BLaER1 treated with 17β-estradiol and CSF1 and Interleukin-3, amounts not matched to agents 10 nM and 100 nM (cell line): ENCODE measurements around the gene PSPN.

ENCODE experiments used
- H3K27ac ChIP-seq, 11 experiments: shearing (Covaris generic); formaldehyde crosslinking; 2 replicates each; pipeline ENCODE4 v1.8.1; 2022
- H3K27me3 ChIP-seq, 11 experiments: shearing (Covaris generic); formaldehyde crosslinking; 2 replicates each; pipeline ENCODE4 v1.8.1; 2022
- H3K36me3 ChIP-seq, 11 experiments: shearing (Covaris generic); formaldehyde crosslinking; 2 replicates each; pipeline ENCODE4 v1.8.1; 2022
- H3K4me1 ChIP-seq, 10 experiments: shearing (Covaris generic); formaldehyde crosslinking; 2 replicates each; pipeline ENCODE4 v1.8.1; 2022
- H3K4me2 ChIP-seq, 11 experiments: shearing (Covaris generic); formaldehyde crosslinking; 2 replicates each; pipeline ENCODE4 v1.8.1; 2022
- H3K4me3 ChIP-seq, 10 experiments: shearing (Covaris generic); formaldehyde crosslinking; 2 replicates each; pipeline ENCODE4 v1.8.1; 2022
- H3K9ac ChIP-seq, 11 experiments: shearing (Covaris generic); formaldehyde crosslinking; 2 replicates each; pipeline ENCODE4 v1.8.1; 2022
- H3K9me3 ChIP-seq, 11 experiments: shearing (Covaris generic); formaldehyde crosslinking; replicated peaks in 1 of 11; 2 replicates each; pipeline ENCODE4 v1.8.1; 2022
- H4K20me1 ChIP-seq, 11 experiments: shearing (Covaris generic); formaldehyde crosslinking; 2 replicates each; pipeline ENCODE4 v1.8.1; 2022
- Cebpa-rat ChIP-seq, 11 experiments: shearing (Covaris generic); IDR thresholded peaks; 2 replicates each; pipeline ENCODE4 v1.8.1; 2022

PSPN gene

DNA sequence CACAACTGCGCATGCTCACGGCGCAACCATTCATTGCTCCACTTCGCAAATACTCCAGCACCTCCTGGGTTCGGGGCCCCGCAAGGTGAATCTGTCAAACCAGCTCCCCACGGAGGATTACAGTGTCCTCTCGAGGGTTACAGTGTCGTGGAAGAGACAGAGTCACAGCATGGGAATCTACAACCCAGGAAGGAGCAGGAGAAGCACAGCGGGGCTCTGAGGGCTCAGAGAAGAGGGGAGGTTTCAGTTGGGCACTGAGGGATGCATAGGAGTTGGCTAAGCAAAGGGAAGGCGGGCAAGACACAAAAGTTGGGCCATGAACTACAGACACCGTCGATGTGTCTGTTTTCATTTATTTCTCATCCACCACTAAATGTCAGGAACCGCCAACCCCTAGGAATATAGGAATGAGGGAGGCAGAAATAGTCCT lies 18.3 kb upstream of the PSPN start:
- Histone ChIP-seq H3K27me3 (no peaks in the 10 kb centered on the region), H3K4me3 (peak overlapping the region; percentile 74 to 94 (median 90)), H3K4me2 (peak overlapping the region; percentile 74 to 99 (median 93)), H3K9ac (peak overlapping the region; percentile 84 to 94 (median 91)), H4K20me1 (peaks cover 0 to 22% (median 6%) of the 10 kb centered on the region in 11 experiments; a peak in 10 of 22 replicates), H3K27ac (peak overlapping the region; percentile 81 to 97 (median 94); a peak in 21 of 22 replicates), H3K9me3 (no peaks in the 10 kb centered on the region), H3K36me3 (peaks cover 24 to 31% (median 29%) of the 10 kb centered on the region in 11 experiments), H3K4me1 (peaks cover 20 to 44% (median 26%) of the 10 kb centered on the region in 10 experiments)
- no peak for TF ChIP-seq Cebpa-rat (IDR thresholded peaks at IDR 0.05)

DNA sequence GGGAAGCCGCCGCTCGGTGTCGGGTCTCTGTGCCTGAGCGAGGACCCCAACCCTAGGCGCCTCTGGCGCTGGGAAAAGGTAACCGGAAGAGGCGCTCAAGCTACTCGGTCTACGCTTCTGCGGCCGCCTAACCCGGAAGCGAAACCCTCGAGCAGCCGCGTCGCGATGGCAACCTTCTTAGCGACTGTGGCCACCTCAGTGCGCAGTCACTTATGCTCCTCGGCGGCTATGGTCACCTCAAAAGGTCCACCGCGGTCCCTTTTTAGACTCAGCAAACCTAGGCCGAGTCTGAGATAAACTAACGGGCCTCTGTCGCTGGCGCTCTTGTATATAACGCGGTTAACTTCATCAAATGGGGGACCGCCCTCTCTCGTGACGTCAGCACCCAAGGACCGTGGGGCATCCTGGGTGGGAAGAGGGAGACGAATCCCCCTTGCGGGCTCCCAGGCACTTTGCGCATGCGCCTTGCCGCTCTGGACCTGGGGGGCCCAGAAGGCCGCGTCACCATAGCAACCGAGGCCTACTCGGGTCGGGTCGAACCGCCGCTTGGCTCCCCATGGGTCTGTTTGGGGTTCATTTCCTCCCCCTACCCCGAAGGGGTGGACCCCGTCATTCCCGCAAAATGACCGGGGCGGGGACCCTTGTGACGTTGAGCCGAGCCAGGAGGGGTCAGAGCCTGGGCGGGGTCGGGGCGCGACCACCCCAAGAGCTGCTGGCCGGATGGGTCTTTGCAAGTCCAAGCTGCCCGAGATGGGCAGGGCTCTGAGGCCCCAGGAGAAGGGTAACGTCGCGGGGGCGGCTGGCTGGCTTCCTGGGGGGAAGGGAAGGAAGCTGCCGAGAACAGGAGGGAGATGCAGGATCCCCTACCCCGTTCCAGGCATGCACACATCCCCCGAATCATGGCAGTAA lies 17.6 kb upstream of the PSPN start, which contains the start of gene GTF2F1:
GTF2F1 (minus strand) TSS at position 91 of the 909 bp plus-strand sequence. CDS start 169 bp downstream, outside the sequence.
- H4K20me1 ChIP-seq, result peaks cover 0 to 29% (median 10%) of the 10 kb centered on the region in 11 experiments; a peak in 13 of 22 replicates
- peak within 1 kb of the TSS; percentile 81 to 97 (median 94) for H3K27ac ChIP-seq
- H3K9me3 ChIP-seq, result no peaks in the 10 kb centered on the region
- peak within 1 kb of the TSS; percentile 74 to 94 (median 90) for H3K4me3 ChIP-seq
- TF ChIP-seq Cebpa-rat (IDR thresholded peaks at IDR 0.05), result no peak
- H3K36me3 ChIP-seq, result peaks cover 30 to 38% (median 36%) of the 10 kb centered on the region in 11 experiments
- peak within 1 kb of the TSS; percentile 74 to 99 (median 93) for H3K4me2 ChIP-seq
- H3K27me3 ChIP-seq, result no peaks in the 10 kb centered on the region
- peak within 1 kb of the TSS; percentile 84 to 94 (median 91) for H3K9ac ChIP-seq
- H3K4me1 ChIP-seq, result peaks cover 20 to 44% (median 26%) of the 10 kb centered on the region in 10 experiments

DNA sequence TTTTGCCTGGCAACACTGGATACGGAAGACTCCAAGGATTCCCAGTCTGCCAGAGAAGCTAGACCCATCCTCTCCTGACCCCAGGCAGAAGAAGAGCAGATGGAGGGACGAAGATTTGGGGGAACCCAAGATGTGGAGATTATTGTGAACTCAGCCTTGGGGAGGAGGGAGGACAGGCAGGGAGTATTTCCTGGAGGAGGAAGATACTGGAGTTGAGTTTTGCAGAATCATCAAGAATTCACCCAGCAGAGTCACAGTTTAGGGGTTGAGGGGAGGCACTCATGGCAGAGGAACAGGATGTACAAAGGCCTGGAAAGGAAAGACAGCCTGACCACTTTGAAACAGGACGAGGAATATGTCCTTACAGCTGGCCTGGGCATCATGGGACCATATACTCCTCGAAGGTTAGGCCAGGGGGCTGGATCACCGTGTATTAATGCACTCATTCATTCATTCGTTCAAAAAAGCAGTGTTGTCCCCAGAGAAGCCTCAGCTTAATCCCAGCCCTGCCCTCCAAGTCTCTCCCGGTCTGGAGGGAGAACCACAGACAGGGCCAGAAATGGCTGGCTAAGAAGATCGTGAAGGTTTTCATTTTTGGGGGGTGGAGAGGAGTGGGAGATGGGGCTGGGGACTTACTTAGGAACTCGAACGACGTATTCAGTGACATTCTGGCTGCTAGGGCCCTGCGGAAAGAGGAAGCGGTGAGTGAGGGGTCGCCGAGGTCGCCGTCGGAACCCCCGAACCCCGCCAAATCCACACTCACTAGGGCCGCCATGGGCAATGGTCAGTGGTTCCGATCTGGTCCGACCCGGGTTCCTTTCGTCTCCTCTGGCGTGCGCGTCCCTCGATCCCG lies 16.7 kb upstream of the PSPN start:
- peak overlapping the region; percentile 74 to 99 (median 93) for H3K4me2 ChIP-seq
- peaks cover 20 to 44% (median 26%) of the 10 kb centered on the region in 10 experiments for H3K4me1 ChIP-seq
- H3K27ac ChIP-seq, result peak overlapping the region; percentile 81 to 97 (median 94)
- TF ChIP-seq Cebpa-rat (IDR thresholded peaks at IDR 0.05), result no peak
- H4K20me1 ChIP-seq, result peaks cover 0 to 37% (median 12%) of the 10 kb centered on the region in 11 experiments; a peak in 14 of 22 replicates
- H3K4me3 ChIP-seq, result peak overlapping the region; percentile 74 to 94 (median 90)
- H3K9ac ChIP-seq, result peak overlapping the region; percentile 84 to 94 (median 91)
- no peaks in the 10 kb centered on the region for H3K27me3 ChIP-seq
- H3K9me3 ChIP-seq, result no peaks in the 10 kb centered on the region
- peaks cover 39 to 47% (median 44%) of the 10 kb centered on the region in 11 experiments for H3K36me3 ChIP-seq

DNA sequence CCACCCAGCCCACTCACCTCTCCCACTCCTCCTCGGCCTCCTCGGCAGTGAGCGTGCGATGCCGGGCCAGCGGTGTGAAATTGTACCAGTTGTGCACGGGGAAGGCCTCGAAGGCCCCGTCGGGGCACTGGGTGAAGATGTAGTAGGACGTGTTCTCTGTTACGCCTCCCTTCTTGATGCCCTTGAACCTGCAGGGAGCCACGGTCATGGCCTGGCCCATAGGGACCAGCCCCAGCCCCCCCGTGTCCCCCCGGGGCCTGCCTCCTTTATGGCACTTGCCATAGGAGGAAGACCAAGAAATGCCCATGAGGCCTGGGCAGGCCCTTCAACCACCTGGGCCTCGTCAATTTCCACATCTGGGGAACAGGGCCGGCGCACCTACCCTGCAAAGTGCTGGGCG lies 11.6 kb upstream of the PSPN start:
- H3K4me3 ChIP-seq, result no peak overlapping the region
- no peaks in the 10 kb centered on the region for H3K9me3 ChIP-seq
- TF ChIP-seq Cebpa-rat (IDR thresholded peaks at IDR 0.05), result no peak
- peaks cover 11 to 31% (median 15%) of the 10 kb centered on the region in 10 experiments for H3K4me1 ChIP-seq
- no peak overlapping the region for H3K4me2 ChIP-seq
- H3K27ac ChIP-seq, result no peak overlapping the region
- H3K36me3 ChIP-seq, result peaks cover 90 to 98% (median 95%) of the 10 kb centered on the region in 11 experiments
- no peaks in the 10 kb centered on the region for H3K27me3 ChIP-seq
- H4K20me1 ChIP-seq, result peaks cover 0 to 87% (median 24%) of the 10 kb centered on the region in 11 experiments; a peak in 16 of 22 replicates
- peak overlapping the region in 1 of 11 experiments; percentile 37; a peak in 1 of 22 replicates for H3K9ac ChIP-seq

DNA sequence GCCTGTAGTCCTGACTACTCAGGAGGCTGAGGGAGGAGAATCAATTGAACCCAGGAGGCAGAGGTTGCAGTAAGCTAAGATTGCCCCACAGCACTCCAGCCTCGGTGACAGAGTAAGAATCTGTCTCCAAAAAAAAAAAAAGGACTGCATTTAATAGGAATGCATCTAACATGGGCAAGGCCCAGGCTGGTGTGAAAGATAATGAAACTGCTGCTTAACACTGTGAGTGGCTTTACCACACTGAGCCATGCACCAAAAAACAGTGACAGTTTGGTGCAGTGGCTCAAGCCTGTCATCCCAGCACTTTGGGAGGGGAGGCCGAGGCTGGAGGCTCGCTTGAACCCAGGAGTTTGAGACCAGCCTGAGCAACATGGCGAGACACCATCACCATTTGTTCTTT lies 8.6 kb upstream of the PSPN start:
- H3K9me3 ChIP-seq, result peaks cover 0 to 21% (median 0%) of the 10 kb centered on the region in 11 experiments; a peak in 8 of 22 replicates
- H3K9ac ChIP-seq, result no peak overlapping the region
- H3K36me3 ChIP-seq, result peaks cover 99 to 100% (median 100%) of the 10 kb centered on the region in 11 experiments
- H3K4me1 ChIP-seq, result peaks cover 0 to 2% (median 0%) of the 10 kb centered on the region in 10 experiments; a peak in 1 of 20 replicates
- no peak overlapping the region for H3K27ac ChIP-seq
- H4K20me1 ChIP-seq, result peaks cover 0 to 99% (median 24%) of the 10 kb centered on the region in 11 experiments; a peak in 16 of 22 replicates
- no peak for TF ChIP-seq Cebpa-rat (IDR thresholded peaks at IDR 0.05)
- no peaks in the 10 kb centered on the region for H3K27me3 ChIP-seq
- H3K4me2 ChIP-seq, result no peak overlapping the region
- no peak overlapping the region for H3K4me3 ChIP-seq

DNA sequence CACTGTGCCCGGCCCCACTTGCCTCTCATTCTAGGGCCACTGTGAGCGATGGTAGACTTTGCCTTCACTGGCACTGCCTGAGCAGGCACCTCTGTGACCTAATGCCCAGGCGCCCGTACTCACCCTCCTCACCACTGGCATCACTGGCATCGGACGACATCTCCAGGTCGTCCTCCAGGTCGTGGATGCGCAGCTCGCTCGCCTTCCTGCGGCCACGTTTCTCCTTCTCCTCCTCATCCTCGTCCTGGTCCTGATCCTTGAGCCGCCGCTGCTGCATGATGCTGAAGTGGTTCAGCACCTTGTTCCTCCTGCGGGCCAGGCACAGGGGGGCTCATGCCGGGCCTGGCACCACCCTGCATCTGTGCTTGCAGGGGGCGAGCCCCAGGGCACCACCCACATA lies 7.5 kb upstream of the PSPN start:
- H3K4me3 ChIP-seq, result no peak overlapping the region
- peaks cover 0 to 21% (median 0%) of the 10 kb centered on the region in 11 experiments; a peak in 8 of 22 replicates for H3K9me3 ChIP-seq
- no peak for TF ChIP-seq Cebpa-rat (IDR thresholded peaks at IDR 0.05)
- H3K4me1 ChIP-seq, result no peaks in the 10 kb centered on the region
- no peak overlapping the region for H3K9ac ChIP-seq
- no peaks in the 10 kb centered on the region for H3K27me3 ChIP-seq
- H4K20me1 ChIP-seq, result peaks cover 0 to 99% (median 16%) of the 10 kb centered on the region in 11 experiments; a peak in 16 of 22 replicates
- H3K36me3 ChIP-seq, result peaks cover 99 to 100% (median 100%) of the 10 kb centered on the region in 11 experiments
- no peak overlapping the region for H3K27ac ChIP-seq
- no peak overlapping the region for H3K4me2 ChIP-seq

DNA sequence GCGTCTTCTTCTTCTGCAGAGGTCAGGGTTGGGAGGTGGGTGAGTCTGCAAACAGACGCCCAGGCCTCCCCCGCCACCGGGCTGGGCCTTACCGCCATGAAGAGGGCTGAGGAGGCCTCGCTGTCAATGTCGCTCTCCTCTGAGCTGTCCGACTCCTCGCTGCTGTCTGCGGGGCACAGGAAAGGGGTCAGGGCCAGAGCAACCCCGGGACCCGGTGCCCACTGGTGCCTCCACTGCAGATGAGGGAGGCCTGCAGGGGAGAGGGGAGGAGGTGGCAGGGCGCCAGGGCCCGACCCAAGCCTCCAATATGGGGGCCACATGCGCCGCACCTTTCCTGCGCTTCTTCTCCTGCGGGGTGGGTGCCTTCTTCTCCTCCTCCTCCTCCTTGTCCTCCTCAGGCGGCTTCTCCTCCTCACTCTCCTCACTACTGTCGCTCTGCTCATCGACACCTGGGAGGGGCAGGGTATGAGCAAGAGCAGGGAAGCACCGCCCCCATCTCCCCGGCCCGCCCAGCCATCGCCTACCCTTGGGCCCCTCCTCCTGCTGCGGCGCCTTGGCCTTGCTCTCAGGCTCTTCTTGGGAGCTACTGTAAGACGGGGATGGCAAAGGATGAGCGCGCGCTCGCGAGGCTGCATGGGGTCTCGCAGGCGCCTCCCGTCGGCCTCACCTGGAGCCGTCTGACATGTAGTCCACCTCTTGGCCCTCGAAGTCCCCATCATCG lies 5.5 kb upstream of the PSPN start:
- peaks cover 82 to 100% (median 90%) of the 10 kb centered on the region in 11 experiments for H3K36me3 ChIP-seq
- peaks cover 0 to 96% (median 12%) of the 10 kb centered on the region in 11 experiments; a peak in 11 of 22 replicates for H4K20me1 ChIP-seq
- no peak for TF ChIP-seq Cebpa-rat (IDR thresholded peaks at IDR 0.05)
- H3K9me3 ChIP-seq, result peaks cover 0 to 21% (median 0%) of the 10 kb centered on the region in 11 experiments; a peak in 8 of 22 replicates
- no peaks in the 10 kb centered on the region for H3K27me3 ChIP-seq
- no peak overlapping the region for H3K4me2 ChIP-seq
- H3K27ac ChIP-seq, result no peak overlapping the region
- H3K9ac ChIP-seq, result no peak overlapping the region
- H3K4me1 ChIP-seq, result no peaks in the 10 kb centered on the region
- H3K4me3 ChIP-seq, result no peak overlapping the region

DNA sequence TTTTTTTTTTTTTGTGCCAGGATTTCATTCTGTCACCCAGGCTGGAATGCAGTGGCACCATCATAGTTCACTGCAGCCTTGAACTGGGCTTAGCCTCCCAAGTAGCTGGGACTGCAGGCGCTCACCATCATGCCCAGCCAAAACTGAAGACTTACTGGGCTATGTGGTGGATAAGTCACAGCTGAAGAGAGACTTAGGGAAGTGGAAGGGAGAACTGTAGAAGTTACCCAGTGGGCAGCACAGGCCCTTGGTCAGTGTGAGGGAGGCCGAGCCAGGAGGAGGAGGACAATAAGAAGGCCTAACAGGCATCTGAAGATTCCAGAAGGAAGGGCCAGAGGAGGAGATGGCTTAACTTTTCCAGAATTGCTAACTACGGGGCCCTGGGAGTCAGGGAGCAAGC lies 4.0 kb upstream of the PSPN start:
- TF ChIP-seq Cebpa-rat (IDR thresholded peaks at IDR 0.05), result no peak
- H3K4me3 ChIP-seq, result no peak overlapping the region
- peaks cover 0 to 96% (median 8%) of the 10 kb centered on the region in 11 experiments; a peak in 10 of 22 replicates for H4K20me1 ChIP-seq
- peaks cover 70 to 100% (median 86%) of the 10 kb centered on the region in 11 experiments for H3K36me3 ChIP-seq
- H3K27me3 ChIP-seq, result no peaks in the 10 kb centered on the region
- H3K27ac ChIP-seq, result no peak overlapping the region
- no peak overlapping the region for H3K4me2 ChIP-seq
- H3K9ac ChIP-seq, result no peak overlapping the region
- no peaks in the 10 kb centered on the region; a peak in 1 of 20 replicates for H3K4me1 ChIP-seq
- peaks cover 0 to 21% (median 0%) of the 10 kb centered on the region in 11 experiments; a peak in 8 of 22 replicates for H3K9me3 ChIP-seq
